GM19397 (cell line): Measurements from ENCODE around the gene JAKMIP3.

Source experiments
- ATAC-seq: cut with Tn5 transposase; IDR thresholded peaks from one replicate; pipeline ENCODE4 v1.9.1; 2021; ENCODE audit warnings: mild to moderate bottlenecking, moderate library complexity; ENCODE audit not compliant: unreplicated experiment

JAKMIP3 gene

GRCh38 chr10:132065491-132066105 is at the start of gene JAKMIP3:
Gene JAKMIP3, plus strand, starts transcription at chr10:132065946. Its CDS starts 38,863 bp downstream, at chr10:132104809.
- no peak for ATAC-seq

GRCh38 chr10:132016514-132016913 is 49.2 kb upstream of the JAKMIP3 start:
- ATAC-seq: no peak

GRCh38 chr10:132018446-132018845 is 47.3 kb upstream of the JAKMIP3 start:
- no peak for ATAC-seq

- ATAC-seq: no peak
Observed at GRCh38 chr10:132019366-132019765, 46.4 kb upstream of the JAKMIP3 start.

GRCh38 chr10:132020456-132020855 is 45.3 kb upstream of the JAKMIP3 start:
- no peak for ATAC-seq

GRCh38 chr10:132021046-132021445 is 44.7 kb upstream of the JAKMIP3 start:
- ATAC-seq: no peak

- ATAC-seq: no peak
Observed at GRCh38 chr10:132021504-132022143, 44.1 kb upstream of the JAKMIP3 start.

- no peak for ATAC-seq
Observed at GRCh38 chr10:132022241-132022640, 43.5 kb upstream of the JAKMIP3 start.

GRCh38 chr10:132023092-132023811 is 42.5 kb upstream of the JAKMIP3 start:
- ATAC-seq: peak; percentile 66

- no peak for ATAC-seq
Observed at GRCh38 chr10:132027423-132027983, 38.2 kb upstream of the JAKMIP3 start.

GRCh38 chr10:132028706-132029105 is 37.0 kb upstream of the JAKMIP3 start:
- ATAC-seq: no peak

- ATAC-seq: no peak
Observed at GRCh38 chr10:132030898-132031463, 34.8 kb upstream of the JAKMIP3 start.

GRCh38 chr10:132033632-132034031 is 32.1 kb upstream of the JAKMIP3 start:
- ATAC-seq: no peak

- ATAC-seq: no peak
Observed at GRCh38 chr10:132035476-132035875, 30.3 kb upstream of the JAKMIP3 start.

- ATAC-seq: no peak
Observed at GRCh38 chr10:132036153-132036886, 29.4 kb upstream of the JAKMIP3 start.

GRCh38 chr10:132036887-132037675 is 28.7 kb upstream of the JAKMIP3 start:
- no peak for ATAC-seq

GRCh38 chr10:132037676-132037975 is 28.1 kb upstream of the JAKMIP3 start:
- no peak for ATAC-seq

GRCh38 chr10:132039371-132039770 is 26.4 kb upstream of the JAKMIP3 start:
- ATAC-seq: no peak

GRCh38 chr10:132040046-132040445 is 25.7 kb upstream of the JAKMIP3 start:
- ATAC-seq: no peak

- ATAC-seq: no peak
Observed at GRCh38 chr10:132041340-132041739, 24.4 kb upstream of the JAKMIP3 start.
